Measurements from ENCODE around the gene SLC29A4.
"Not testable (repeated sequence)": the region's sequence is repeated elsewhere in the genome, so short reads cannot be mapped to it uniquely, and the experiment has no call there.

Gene SLC29A4

GRCh38 chr7:5282543-5283316 is at the start of gene SLC29A4:
Gene SLC29A4 (plus strand): TSS chr7:5282943. CDS start chr7:5287817, 4,874 bp downstream.
- DNase-seq (ENCODE audit: low read depth), result no peak

GRCh38 chr7:5234852-5235831 is 47.6 kb upstream of the SLC29A4 start:
- DNase-seq (ENCODE audit: low read depth), result no peak

GRCh38 chr7:5237286-5237685 is 45.5 kb upstream of the SLC29A4 start:
- no peak for DNase-seq (ENCODE audit: low read depth)

- no peak for DNase-seq (ENCODE audit: low read depth)
Measured at GRCh38 chr7:5238500-5238899, 44.2 kb upstream of the SLC29A4 start.

- no peak for DNase-seq (ENCODE audit: low read depth)
Measured at GRCh38 chr7:5243261-5243660, 39.5 kb upstream of the SLC29A4 start.

- no peak for DNase-seq (ENCODE audit: low read depth)
Measured at GRCh38 chr7:5248201-5248885, 34.4 kb upstream of the SLC29A4 start.

- DNase-seq (ENCODE audit: low read depth), result not testable (repeated sequence)
Measured at GRCh38 chr7:5250787-5251186, 32.0 kb upstream of the SLC29A4 start.

GRCh38 chr7:5253529-5253928 is 29.2 kb upstream of the SLC29A4 start:
- DNase-seq (ENCODE audit: low read depth), result not testable (repeated sequence)

GRCh38 chr7:5254371-5254770 is 28.4 kb upstream of the SLC29A4 start:
- DNase-seq (ENCODE audit: low read depth), result not testable (repeated sequence)

- DNase-seq (ENCODE audit: low read depth), result no peak
Measured at GRCh38 chr7:5255832-5256231, 26.9 kb upstream of the SLC29A4 start.

- DNase-seq (ENCODE audit: low read depth), result not testable (repeated sequence)
Measured at GRCh38 chr7:5260530-5261068, 22.1 kb upstream of the SLC29A4 start.

- not testable (repeated sequence) for DNase-seq (ENCODE audit: low read depth)
Measured at GRCh38 chr7:5263066-5263465, 19.7 kb upstream of the SLC29A4 start.

- no peak for DNase-seq (ENCODE audit: low read depth)
Measured at GRCh38 chr7:5265320-5266190, 17.2 kb upstream of the SLC29A4 start.

- no peak for DNase-seq (ENCODE audit: low read depth)
Measured at GRCh38 chr7:5266191-5267028, 16.3 kb upstream of the SLC29A4 start.

GRCh38 chr7:5267829-5268228 is 14.9 kb upstream of the SLC29A4 start:
- DNase-seq (ENCODE audit: low read depth), result not testable (repeated sequence)

GRCh38 chr7:5269992-5270657 is 12.6 kb upstream of the SLC29A4 start:
- DNase-seq (ENCODE audit: low read depth), result not testable (repeated sequence)

- DNase-seq (ENCODE audit: low read depth), result no peak
Measured at GRCh38 chr7:5270788-5271187, 12.0 kb upstream of the SLC29A4 start.

GRCh38 chr7:5273831-5274405 is 8.8 kb upstream of the SLC29A4 start:
- DNase-seq (ENCODE audit: low read depth), result not testable (repeated sequence)

- DNase-seq (ENCODE audit: low read depth), result no peak
Measured at GRCh38 chr7:5274441-5274840, 8.3 kb upstream of the SLC29A4 start.

All from stimulated activated CD8-positive, alpha-beta memory T cell treated with anti-CD3 and anti-CD28 coated beads, Interleukin-7, amount 100 ng/mL, for 24 hours (primary cell).